SK-N-DZ (cell line): ENCODE measurements around the gene MALAT1.
"Not testable (repeated sequence)": the region's sequence is repeated elsewhere in the genome, so short reads cannot be mapped to it uniquely, and the experiment has no call there.

Experiments
- DNase-seq: peaks from one replicate; pipeline ENCODE4 v3.0.0-alpha.2; 2015; ENCODE audit warnings: low spot score

MALAT1 gene

DNA sequence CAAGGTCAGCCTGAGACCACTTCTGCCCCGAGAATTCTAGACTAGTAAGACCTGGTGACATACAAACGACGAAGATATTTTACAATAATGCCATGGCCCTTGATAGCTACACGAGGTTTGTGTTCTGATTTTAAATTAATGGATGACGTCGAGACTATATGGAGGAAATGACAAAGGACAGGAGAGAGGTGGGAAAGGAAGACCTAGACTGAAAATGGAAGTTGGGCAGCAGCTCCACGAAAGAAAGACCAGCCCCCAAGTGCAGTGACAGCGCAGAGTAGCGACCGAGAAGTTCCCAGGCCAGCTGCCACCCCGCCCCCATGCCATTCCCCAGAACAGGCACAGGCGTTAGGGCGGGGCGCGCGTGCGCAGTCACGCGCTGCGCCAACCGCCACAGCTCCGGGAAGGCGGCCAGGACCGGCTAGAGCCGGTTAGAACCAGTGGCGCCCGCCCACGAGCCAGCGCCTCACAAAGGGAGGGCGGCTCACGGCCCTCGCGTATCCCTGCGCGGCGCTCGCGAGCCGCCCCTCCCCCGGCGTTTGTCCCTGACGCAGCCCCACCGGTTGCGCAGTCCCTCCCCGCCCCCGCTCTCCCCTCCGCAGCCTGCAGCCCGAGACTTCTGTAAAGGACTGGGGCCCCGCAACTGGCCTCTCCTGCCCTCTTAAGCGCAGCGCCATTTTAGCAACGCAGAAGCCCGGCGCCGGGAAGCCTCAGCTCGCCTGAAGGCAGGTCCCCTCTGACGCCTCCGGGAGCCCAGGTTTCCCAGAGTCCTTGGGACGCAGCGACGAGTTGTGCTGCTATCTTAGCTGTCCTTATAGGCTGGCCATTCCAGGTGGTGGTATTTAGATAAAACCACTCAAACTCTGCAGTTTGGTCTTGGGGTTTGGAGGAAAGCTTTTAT lies 1.5 kb upstream of the MALAT1 start:
- DNase-seq, result peak; percentile 98

DNA sequence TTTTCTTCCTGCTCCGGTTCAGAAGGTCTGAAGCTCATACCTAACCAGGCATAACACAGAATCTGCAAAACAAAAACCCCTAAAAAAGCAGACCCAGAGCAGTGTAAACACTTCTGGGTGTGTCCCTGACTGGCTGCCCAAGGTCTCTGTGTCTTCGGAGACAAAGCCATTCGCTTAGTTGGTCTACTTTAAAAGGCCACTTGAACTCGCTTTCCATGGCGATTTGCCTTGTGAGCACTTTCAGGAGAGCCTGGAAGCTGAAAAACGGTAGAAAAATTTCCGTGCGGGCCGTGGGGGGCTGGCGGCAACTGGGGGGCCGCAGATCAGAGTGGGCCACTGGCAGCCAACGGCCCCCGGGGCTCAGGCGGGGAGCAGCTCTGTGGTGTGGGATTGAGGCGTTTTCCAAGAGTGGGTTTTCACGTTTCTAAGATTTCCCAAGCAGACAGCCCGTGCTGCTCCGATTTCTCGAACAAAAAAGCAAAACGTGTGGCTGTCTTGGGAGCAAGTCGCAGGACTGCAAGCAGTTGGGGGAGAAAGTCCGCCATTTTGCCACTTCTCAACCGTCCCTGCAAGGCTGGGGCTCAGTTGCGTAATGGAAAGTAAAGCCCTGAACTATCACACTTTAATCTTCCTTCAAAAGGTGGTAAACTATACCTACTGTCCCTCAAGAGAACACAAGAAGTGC lies 661 bp upstream of the MALAT1 start:
- DNase-seq, result peak; percentile 80

DNA sequence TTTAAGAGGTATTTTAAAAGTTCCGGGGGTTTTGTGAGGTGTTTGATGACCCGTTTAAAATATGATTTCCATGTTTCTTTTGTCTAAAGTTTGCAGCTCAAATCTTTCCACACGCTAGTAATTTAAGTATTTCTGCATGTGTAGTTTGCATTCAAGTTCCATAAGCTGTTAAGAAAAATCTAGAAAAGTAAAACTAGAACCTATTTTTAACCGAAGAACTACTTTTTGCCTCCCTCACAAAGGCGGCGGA lies 193 bp upstream of the MALAT1 start:
- DNase-seq, result no peak

DNA sequence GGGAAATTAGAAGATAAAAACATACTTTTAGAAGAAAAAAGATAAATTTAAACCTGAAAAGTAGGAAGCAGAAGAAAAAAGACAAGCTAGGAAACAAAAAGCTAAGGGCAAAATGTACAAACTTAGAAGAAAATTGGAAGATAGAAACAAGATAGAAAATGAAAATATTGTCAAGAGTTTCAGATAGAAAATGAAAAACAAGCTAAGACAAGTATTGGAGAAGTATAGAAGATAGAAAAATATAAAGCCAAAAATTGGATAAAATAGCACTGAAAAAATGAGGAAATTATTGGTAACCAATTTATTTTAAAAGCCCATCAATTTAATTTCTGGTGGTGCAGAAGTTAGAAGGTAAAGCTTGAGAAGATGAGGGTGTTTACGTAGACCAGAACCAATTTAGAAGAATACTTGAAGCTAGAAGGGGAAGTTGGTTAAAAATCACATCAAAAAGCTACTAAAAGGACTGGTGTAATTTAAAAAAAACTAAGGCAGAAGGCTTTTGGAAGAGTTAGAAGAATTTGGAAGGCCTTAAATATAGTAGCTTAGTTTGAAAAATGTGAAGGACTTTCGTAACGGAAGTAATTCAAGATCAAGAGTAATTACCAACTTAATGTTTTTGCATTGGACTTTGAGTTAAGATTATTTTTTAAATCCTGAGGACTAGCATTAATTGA lies 1.0 kb downstream of the MALAT1 start:
- no peak for DNase-seq

DNA sequence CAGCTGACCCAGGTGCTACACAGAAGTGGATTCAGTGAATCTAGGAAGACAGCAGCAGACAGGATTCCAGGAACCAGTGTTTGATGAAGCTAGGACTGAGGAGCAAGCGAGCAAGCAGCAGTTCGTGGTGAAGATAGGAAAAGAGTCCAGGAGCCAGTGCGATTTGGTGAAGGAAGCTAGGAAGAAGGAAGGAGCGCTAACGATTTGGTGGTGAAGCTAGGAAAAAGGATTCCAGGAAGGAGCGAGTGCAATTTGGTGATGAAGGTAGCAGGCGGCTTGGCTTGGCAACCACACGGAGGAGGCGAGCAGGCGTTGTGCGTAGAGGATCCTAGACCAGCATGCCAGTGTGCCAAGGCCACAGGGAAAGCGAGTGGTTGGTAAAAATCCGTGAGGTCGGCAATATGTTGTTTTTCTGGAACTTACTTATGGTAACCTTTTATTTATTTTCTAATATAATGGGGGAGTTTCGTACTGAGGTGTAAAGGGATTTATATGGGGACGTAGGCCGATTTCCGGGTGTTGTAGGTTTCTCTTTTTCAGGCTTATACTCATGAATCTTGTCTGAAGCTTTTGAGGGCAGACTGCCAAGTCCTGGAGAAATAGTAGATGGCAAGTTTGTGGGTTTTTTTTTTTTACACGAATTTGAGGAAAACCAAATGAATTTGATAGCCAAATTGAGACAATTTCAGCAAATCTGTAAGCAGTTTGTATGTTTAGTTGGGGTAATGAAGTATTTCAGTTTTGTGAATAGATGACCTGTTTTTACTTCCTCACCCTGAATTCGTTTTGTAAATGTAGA lies 1.7 kb downstream of the MALAT1 start:
- no peak for DNase-seq

DNA sequence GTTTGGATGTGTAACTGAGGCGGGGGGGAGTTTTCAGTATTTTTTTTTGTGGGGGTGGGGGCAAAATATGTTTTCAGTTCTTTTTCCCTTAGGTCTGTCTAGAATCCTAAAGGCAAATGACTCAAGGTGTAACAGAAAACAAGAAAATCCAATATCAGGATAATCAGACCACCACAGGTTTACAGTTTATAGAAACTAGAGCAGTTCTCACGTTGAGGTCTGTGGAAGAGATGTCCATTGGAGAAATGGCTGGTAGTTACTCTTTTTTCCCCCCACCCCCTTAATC lies 2.3 kb downstream of the MALAT1 start:
- DNase-seq, result no peak

DNA sequence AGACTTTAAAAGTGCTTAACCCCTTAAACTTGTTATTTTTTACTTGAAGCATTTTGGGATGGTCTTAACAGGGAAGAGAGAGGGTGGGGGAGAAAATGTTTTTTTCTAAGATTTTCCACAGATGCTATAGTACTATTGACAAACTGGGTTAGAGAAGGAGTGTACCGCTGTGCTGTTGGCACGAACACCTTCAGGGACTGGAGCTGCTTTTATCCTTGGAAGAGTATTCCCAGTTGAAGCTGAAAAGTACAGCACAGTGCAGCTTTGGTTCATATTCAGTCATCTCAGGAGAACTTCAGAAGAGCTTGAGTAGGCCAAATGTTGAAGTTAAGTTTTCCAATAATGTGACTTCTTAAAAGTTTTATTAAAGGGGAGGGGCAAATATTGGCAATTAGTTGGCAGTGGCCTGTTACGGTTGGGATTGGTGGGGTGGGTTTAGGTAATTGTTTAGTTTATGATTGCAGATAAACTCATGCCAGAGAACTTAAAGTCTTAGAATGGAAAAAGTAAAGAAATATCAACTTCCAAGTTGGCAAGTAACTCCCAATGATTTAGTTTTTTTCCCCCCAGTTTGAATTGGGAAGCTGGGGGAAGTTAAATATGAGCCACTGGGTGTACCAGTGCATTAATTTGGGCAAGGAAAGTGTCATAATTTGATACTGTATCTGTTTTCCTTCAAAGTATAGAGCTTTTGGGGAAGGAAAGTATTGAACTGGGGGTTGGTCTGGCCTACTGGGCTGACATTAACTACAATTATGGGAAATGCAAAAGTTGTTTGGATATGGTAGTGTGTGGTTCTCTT lies 2.8 kb downstream of the MALAT1 start:
- no peak for DNase-seq

DNA sequence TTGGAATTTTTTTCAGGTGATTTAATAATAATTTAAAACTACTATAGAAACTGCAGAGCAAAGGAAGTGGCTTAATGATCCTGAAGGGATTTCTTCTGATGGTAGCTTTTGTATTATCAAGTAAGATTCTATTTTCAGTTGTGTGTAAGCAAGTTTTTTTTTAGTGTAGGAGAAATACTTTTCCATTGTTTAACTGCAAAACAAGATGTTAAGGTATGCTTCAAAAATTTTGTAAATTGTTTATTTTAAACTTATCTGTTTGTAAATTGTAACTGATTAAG lies 3.4 kb downstream of the MALAT1 start:
- DNase-seq, result no peak

DNA sequence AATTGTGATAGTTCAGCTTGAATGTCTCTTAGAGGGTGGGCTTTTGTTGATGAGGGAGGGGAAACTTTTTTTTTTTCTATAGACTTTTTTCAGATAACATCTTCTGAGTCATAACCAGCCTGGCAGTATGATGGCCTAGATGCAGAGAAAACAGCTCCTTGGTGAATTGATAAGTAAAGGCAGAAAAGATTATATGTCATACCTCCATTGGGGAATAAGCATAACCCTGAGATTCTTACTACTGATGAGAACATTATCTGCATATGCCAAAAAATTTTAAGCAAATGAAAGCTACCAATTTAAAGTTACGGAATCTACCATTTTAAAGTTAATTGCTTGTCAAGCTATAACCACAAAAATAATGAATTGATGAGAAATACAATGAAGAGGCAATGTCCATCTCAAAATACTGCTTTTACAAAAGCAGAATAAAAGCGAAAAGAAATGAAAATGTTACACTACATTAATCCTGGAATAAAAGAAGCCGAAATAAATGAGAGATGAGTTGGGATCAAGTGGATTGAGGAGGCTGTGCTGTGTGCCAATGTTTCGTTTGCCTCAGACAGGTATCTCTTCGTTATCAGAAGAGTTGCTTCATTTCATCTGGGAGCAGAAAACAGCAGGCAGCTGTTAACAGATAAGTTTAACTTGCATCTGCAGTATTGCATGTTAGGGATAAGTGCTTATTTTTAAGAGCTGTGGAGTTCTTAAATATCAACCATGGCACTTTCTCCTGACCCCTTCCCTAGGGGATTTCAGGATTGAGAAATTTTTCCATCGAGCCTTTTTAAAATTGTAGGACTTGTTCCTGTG lies 3.9 kb downstream of the MALAT1 start:
- no peak for DNase-seq

DNA sequence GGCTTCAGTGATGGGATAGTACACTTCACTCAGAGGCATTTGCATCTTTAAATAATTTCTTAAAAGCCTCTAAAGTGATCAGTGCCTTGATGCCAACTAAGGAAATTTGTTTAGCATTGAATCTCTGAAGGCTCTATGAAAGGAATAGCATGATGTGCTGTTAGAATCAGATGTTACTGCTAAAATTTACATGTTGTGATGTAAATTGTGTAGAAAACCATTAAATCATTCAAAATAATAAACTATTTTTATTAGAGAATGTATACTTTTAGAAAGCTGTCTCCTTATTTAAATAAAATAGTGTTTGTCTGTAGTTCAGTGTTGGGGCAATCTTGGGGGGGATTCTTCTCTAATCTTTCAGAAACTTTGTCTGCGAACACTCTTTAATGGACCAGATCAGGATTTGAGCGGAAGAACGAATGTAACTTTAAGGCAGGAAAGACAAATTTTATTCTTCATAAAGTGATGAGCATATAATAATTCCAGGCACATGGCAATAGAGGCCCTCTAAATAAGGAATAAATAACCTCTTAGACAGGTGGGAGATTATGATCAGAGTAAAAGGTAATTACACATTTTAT lies 4.6 kb downstream of the MALAT1 start:
- DNase-seq, result no peak

DNA sequence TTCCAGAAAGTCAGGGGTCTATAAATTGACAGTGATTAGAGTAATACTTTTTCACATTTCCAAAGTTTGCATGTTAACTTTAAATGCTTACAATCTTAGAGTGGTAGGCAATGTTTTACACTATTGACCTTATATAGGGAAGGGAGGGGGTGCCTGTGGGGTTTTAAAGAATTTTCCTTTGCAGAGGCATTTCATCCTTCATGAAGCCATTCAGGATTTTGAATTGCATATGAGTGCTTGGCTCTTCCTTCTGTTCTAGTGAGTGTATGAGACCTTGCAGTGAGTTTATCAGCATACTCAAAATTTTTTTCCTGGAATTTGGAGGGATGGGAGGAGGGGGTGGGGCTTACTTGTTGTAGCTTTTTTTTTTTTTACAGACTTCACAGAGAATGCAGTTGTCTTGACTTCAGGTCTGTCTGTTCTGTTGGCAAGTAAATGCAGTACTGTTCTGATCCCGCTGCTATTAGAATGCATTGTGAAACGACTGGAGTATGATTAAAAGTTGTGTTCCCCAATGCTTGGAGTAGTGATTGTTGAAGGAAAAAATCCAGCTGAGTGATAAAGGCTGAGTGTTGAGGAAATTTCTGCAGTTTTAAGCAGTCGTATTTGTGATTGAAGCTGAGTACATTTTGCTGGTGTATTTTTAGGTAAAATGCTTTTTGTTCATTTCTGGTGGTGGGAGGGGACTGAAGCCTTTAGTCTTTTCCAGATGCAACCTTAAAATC lies 5.3 kb downstream of the MALAT1 start:
- no peak for DNase-seq

DNA sequence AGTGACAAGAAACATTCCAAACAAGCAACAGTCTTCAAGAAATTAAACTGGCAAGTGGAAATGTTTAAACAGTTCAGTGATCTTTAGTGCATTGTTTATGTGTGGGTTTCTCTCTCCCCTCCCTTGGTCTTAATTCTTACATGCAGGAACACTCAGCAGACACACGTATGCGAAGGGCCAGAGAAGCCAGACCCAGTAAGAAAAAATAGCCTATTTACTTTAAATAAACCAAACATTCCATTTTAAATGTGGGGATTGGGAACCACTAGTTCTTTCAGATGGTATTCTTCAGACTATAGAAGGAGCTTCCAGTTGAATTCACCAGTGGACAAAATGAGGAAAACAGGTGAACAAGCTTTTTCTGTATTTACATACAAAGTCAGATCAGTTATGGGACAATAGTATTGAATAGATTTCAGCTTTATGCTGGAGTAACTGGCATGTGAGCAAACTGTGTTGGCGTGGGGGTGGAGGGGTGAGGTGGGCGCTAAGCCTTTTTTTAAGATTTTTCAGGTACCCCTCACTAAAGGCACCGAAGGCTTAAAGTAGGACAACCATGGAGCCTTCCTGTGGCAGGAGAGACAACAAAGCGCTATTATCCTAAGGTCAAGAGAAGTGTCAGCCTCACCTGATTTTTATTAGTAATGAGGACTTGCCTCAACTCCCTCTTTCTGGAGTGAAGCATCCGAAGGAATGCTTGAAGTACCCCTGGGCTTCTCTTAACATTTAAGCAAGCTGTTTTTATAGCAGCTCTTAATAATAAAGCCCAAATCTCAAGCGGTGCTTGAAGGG lies 6.0 kb downstream of the MALAT1 start:
- no peak for DNase-seq

DNA sequence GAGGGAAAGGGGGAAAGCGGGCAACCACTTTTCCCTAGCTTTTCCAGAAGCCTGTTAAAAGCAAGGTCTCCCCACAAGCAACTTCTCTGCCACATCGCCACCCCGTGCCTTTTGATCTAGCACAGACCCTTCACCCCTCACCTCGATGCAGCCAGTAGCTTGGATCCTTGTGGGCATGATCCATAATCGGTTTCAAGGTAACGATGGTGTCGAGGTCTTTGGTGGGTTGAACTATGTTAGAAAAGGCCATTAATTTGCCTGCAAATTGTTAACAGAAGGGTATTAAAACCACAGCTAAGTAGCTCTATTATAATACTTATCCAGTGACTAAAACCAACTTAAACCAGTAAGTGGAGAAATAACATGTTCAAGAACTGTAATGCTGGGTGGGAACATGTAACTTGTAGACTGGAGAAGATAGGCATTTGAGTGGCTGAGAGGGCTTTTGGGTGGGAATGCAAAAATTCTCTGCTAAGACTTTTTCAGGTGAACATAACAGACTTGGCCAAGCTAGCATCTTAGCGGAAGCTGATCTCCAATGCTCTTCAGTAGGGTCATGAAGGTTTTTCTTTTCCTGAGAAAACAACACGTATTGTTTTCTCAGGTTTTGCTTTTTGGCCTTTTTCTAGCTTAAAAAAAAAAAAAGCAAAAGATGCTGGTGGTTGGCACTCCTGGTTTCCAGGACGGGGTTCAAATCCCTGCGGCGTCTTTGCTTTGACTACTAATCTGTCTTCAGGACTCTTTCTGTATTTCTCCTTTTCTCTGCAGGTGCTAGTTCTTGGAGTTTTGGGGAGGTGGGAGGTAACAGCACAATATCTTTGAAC lies 6.8 kb downstream of the MALAT1 start:
- no peak for DNase-seq

DNA sequence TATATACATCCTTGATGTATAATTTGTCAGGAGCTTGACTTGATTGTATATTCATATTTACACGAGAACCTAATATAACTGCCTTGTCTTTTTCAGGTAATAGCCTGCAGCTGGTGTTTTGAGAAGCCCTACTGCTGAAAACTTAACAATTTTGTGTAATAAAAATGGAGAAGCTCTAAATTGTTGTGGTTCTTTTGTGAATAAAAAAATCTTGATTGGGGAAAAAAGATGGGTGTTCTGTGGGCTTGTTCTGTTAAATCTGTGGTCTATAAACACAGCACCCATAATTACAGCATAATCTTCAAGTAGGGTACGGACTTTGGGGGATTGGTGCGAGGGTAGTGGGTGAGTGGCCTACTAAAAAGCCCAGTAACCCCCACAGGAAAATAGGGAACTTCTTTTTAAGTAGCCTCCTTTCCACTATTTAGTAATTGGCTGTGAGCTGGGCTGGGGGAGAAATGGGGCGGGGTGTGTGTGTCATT lies 7.5 kb downstream of the MALAT1 start:
- no peak for DNase-seq

DNA sequence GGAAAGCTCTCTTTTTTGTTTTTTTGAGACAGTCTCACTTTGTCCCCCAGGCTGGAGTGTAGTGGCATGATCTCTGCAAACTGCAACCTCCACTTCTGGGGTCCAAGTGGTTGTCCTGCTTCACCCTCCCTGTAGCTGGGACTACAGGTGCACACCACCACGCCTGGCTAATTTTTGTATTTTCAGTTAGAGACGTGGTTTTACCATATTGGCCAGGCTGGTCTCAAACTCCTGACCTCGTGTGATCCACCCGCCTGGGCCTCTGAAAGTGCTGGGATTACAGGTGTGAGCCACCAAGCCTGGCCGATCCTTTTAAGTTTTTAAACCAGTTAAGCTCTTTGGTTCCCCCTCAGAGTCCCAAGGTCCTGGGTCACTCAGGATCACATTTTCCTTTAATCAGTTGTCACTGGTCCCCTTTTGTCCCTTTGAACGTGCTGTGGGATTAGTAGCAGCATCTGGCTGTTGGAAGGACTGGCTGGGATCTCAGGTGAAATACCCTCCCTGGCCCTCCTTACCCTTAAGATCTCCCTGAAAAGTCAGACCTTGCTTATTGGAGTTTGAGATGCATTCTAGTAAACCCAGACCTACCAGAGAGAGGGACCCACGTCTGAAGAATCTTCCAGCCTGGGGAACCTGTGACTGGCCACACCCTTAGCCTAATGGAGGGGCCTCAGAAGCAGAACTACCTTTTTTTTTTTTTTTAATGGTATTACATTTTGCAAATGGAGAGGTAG lies 8.1 kb downstream of the MALAT1 start:
- peak; percentile 71 for DNase-seq

DNA sequence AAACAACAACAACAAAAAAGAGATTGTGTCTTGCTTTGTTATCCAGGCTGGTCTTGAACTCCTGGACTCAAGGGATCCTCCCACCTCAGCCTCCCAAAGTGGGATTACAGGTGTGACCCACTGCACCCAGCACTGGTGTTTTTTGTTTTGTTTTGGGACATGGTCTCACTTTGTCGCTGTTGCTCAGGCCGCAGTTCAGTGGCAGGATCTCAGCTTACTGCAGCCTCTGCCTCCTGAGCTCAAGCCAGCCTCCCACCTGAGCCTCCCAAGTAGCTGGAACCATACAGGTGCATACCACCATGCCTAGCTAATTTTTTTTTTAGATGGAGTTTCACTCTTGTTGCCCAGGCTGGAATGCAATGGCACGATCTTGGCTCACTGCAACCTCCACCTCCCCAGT lies 13.5 kb downstream of the MALAT1 start:
- DNase-seq, result not testable (repeated sequence)
